H1 (cell line): ENCODE results near the gene FGFBP3. TPM values are rescaled to one million over a fixed set of nuclear protein-coding genes. Genes with fewer than 3 reads are reported as not detected.

ENCODE experiments used
- CTCF ChIA-PET: fragments of 300-600 bp; sonication (Branson Sonifier 250); formaldehyde crosslinking; loops from one replicate; lab custom pipeline; 2021; ENCODE audit not compliant: partially characterized antibody; lab: Charles Lee
- POLR2A ChIA-PET: fragments of 300-600 bp; sonication (Branson Sonifier 250); formaldehyde crosslinking; loops from one replicate; lab custom pipeline; 2021; ENCODE audit warnings: inconsistent platforms; ENCODE audit not compliant: partially characterized antibody; lab: Charles Lee
- DNase-seq, 2 experiments: peaks; one replicate each; pipeline versions ENCODE4 v3.0.0 to v3.0.0-alpha.2; 2010 to 2022; ENCODE audit warnings: low spot score in 2 of 2, low read depth in 1 of 2, mixed read lengths in 1 of 2
- FAIRE-seq: peaks from 2 replicates; lab custom pipeline; 2011; peaks lifted over from hg19 to GRCh38; lab: Jason Lieb, UNC
- H2AFZ ChIP-seq: 2 replicates; pipeline ENCODE4 v1.8.1; 2012; ENCODE audit warnings: low read length, inconsistent platforms
- H2AK5ac ChIP-seq: 2 replicates; pipeline ENCODE4 v1.6.1; 2013; ENCODE audit warnings: low read depth, low read length
- H2BK120ac ChIP-seq: replicated peaks from 2 replicates; pipeline ENCODE3; 2013; ENCODE audit warnings: low read depth, low read length, inconsistent platforms
- H2BK12ac ChIP-seq: 2 replicates; pipeline ENCODE4 v1.6.1; 2013; ENCODE audit warnings: low read depth, low read length
- H2BK15ac ChIP-seq: 2 replicates; pipeline ENCODE4 v1.6.1; 2013; ENCODE audit warnings: low read length
- H2BK20ac ChIP-seq: 2 replicates; pipeline ENCODE4 v1.6.1; 2013; ENCODE audit warnings: low read length
- H2BK5ac ChIP-seq: 2 replicates; pipeline ENCODE4 v1.6.1; 2013; ENCODE audit warnings: low read depth, low read length
- H3K14ac ChIP-seq: 2 replicates; pipeline ENCODE4 v1.6.1; 2013; ENCODE audit warnings: inconsistent platforms; ENCODE audit not compliant: insufficient read length
- H3K18ac ChIP-seq: 2 replicates; pipeline ENCODE4 v1.6.1; 2013; ENCODE audit warnings: low read length; ENCODE audit errors: extremely low read depth
- H3K23ac ChIP-seq: 2 replicates; pipeline ENCODE4 v1.6.1; 2013; ENCODE audit warnings: inconsistent platforms; ENCODE audit not compliant: insufficient read length
- H3K23me2 ChIP-seq: 2 replicates; pipeline ENCODE4 v1.6.1; 2013; ENCODE audit warnings: low read depth, low read length
- H3K27ac ChIP-seq: 2 replicates; pipeline ENCODE4 v1.6.1; 2011; ENCODE audit warnings: low read depth, low read length, inconsistent platforms
- H3K27me3 ChIP-seq, 4 experiments: replicated peaks in 1 of 4; 1 replicate in 1 of 4; 2 replicates in 3 of 4; pipeline versions ENCODE4 v1.6.1 to v1.8.1; 2011 to 2013; ENCODE audit warnings: low read length in 3 of 4, mild to moderate bottlenecking in 3 of 4, inconsistent platforms in 2 of 4, mixed read lengths in 2 of 4, moderate library complexity in 1 of 4; ENCODE audit not compliant: control insufficient read depth in 3 of 4, insufficient read depth in 3 of 4; ENCODE audit errors: extremely low read depth in 1 of 4
- H3K36me3 ChIP-seq, 4 experiments: 2 replicates each; pipeline versions ENCODE4 v1.6.1 to v1.8.1; 2011 to 2013; ENCODE audit warnings: mild to moderate bottlenecking in 4 of 4, low read length in 3 of 4, moderate library complexity in 2 of 4, control low read depth in 1 of 4, inconsistent platforms in 1 of 4; ENCODE audit not compliant: insufficient read depth in 4 of 4, control insufficient read depth in 2 of 4
- H3K4ac ChIP-seq: replicated peaks from 2 replicates; pipeline ENCODE3; 2013; ENCODE audit warnings: low read length, low read depth, mixed read lengths, inconsistent platforms; ENCODE audit not compliant: insufficient read length
- H3K4me1 ChIP-seq, 4 experiments: replicated peaks in 1 of 4; 1 replicate in 1 of 4; 2 replicates in 3 of 4; pipeline versions ENCODE4 v1.6.1 to v1.8.1; 2011 to 2013; ENCODE audit warnings: low read length in 3 of 4, inconsistent platforms in 2 of 4, mixed read lengths in 1 of 4; ENCODE audit not compliant: insufficient read depth in 4 of 4, control insufficient read depth in 3 of 4
- H3K4me2 ChIP-seq, 2 experiments: 2 replicates each; pipeline versions ENCODE4 v1.6.1 to v1.8.1; 2011 to 2013; ENCODE audit warnings: low read depth in 2 of 2, low read length in 2 of 2, control low read depth in 1 of 2, inconsistent platforms in 1 of 2, mild to moderate bottlenecking in 1 of 2; ENCODE audit not compliant: insufficient read depth in 1 of 2
- H3K4me3 ChIP-seq, 4 experiments: fragments of 200-600, 300-600 bp in 1 of 4; sonication (generic), shearing (Covaris generic), sonication (Bioruptor Twin) in 1 of 4; 2 replicates each; pipeline versions ENCODE4 v1.5.1 to v1.8.1; 2011 to 2016; ENCODE audit warnings: low read length in 4 of 4, low read depth in 3 of 4, control low read depth in 2 of 4, inconsistent platforms in 2 of 4, mild to moderate bottlenecking in 2 of 4, mixed read lengths in 1 of 4, moderate library complexity in 1 of 4; ENCODE audit not compliant: insufficient read depth in 2 of 4; ENCODE audit errors: extremely low read depth in 1 of 4
- H3K56ac ChIP-seq: replicated peaks from 2 replicates; pipeline ENCODE3; 2013; ENCODE audit warnings: low read depth, mild to moderate bottlenecking, mixed read lengths, low read length, inconsistent platforms; ENCODE audit not compliant: insufficient read length
- H3K79me1 ChIP-seq: 2 replicates; pipeline ENCODE4 v1.6.1; 2013; ENCODE audit warnings: low read depth, low read length, control low read depth
- H3K79me2 ChIP-seq, 2 experiments: 2 replicates each; pipeline versions ENCODE4 v1.6.1 to v1.8.1; 2012 to 2013; ENCODE audit warnings: low read length in 2 of 2, mild to moderate bottlenecking in 2 of 2, inconsistent platforms in 1 of 2; ENCODE audit not compliant: insufficient read depth in 2 of 2, control insufficient read depth in 1 of 2
- H3K9ac ChIP-seq, 4 experiments: replicated peaks in 1 of 4; 1 replicate in 1 of 4; 2 replicates in 3 of 4; pipeline versions ENCODE4 v1.6.1 to v1.8.1; 2011 to 2013; ENCODE audit warnings: low read depth in 3 of 4, low read length in 3 of 4, control low read depth in 2 of 4, mild to moderate bottlenecking in 2 of 4, moderate library complexity in 2 of 4, inconsistent platforms in 1 of 4; ENCODE audit errors: extremely low read depth in 1 of 4
- H3K9me3 ChIP-seq, 2 experiments: 2 replicates each; pipeline versions ENCODE4 v1.6.1 to v1.8.1; 2012 to 2013; ENCODE audit warnings: mild to moderate bottlenecking in 2 of 2, moderate library complexity in 2 of 2, control low read depth in 1 of 2, inconsistent platforms in 1 of 2, low read depth in 1 of 2, low read length in 1 of 2, mixed read lengths in 1 of 2; ENCODE audit not compliant: insufficient read depth in 2 of 2
- H4K20me1 ChIP-seq, 2 experiments: replicated peaks in 1 of 2; 2 replicates each; pipeline versions ENCODE3 to v1.8.1; 2011 to 2013; ENCODE audit warnings: inconsistent platforms in 2 of 2, low read length in 2 of 2, mild to moderate bottlenecking in 1 of 2; ENCODE audit not compliant: insufficient read depth in 2 of 2, control insufficient read depth in 1 of 2
- H4K5ac ChIP-seq: 2 replicates; pipeline ENCODE4 v1.6.1; 2013; ENCODE audit warnings: low read length, low read depth, mixed read lengths, inconsistent platforms; ENCODE audit not compliant: insufficient read length
- H4K8ac ChIP-seq: 2 replicates; pipeline ENCODE4 v1.8.0; 2013; ENCODE audit warnings: mild to moderate bottlenecking, moderate library complexity, low read length, inconsistent platforms; ENCODE audit not compliant: insufficient read depth; ENCODE audit errors: extremely low read depth
- H4K91ac ChIP-seq: replicated peaks from 2 replicates; pipeline ENCODE3; 2013; ENCODE audit warnings: low read length, mixed read lengths, inconsistent platforms; ENCODE audit not compliant: insufficient read length
- CEBPB ChIP-seq: IDR thresholded peaks from 2 replicates; pipeline ENCODE4 v1.6.1; 2012; ENCODE audit warnings: low read depth, low read length
- SUZ12 ChIP-seq: fragments of 200-600 bp; sonication (generic); IDR thresholded peaks from 2 replicates; pipeline ENCODE4 v1.6.1; 2012; ENCODE audit warnings: mild to moderate bottlenecking, inconsistent platforms, low read length, moderate library complexity, mixed read lengths
- WGBS, 2 experiments: shearing (Covaris generic) in 1 of 2; methylation state at CpG; one replicate each; pipeline versions ENCODE4 v1.1.6 to v1.1.7; 2013 to 2015; ENCODE audit warnings: low lambda C conversion rate in 2 of 2, mixed read lengths in 2 of 2, inconsistent platforms in 1 of 2, low coverage in 1 of 2, missing lambda C conversion rate in 1 of 2; ENCODE audit not compliant: insufficient replicate concordance in 2 of 2, insufficient coverage in 1 of 2, insufficient read length in 1 of 2; ENCODE audit errors: extremely low coverage in 1 of 2, missing lambda C conversion rate in 1 of 2; 5-methylcytosine and 5-hydroxymethylcytosine counted together
- polyA plus RNA-seq, 7 experiments: library from polyadenylated mRNA; depleted of rRNA in 3 of 7; stranded (reverse) in 5 of 7; unstranded in 2 of 7; fragments of >200 nt in 5 of 7; fragments of 200-250 nt in 2 of 7; gene quantifications; 1 replicate in 5 of 7; 2 replicates in 1 of 7; 4 replicates in 1 of 7; pipeline versions ENCODE4 v1.2.1 to v1.2.3, GENCODE V29; 2011 to 2013; ENCODE audit warnings: missing spikeins in 2 of 7, mixed read lengths in 2 of 7
- total RNA-seq: library from RNA; stranded (reverse); fragmentation: NEBNext Ultra II Directional; extraction: Animal tissue kit (Norgen Biotek cat#: 25700); gene quantifications from 2 replicates; pipeline ENCODE4 v1.2.1, GENCODE V29; 2021

The FGFBP3 gene
- total and polyA plus RNA-seq, 2 of the 8 experiments (the other 6 are each of a cell fraction or from before 2014, with no cell fraction given) = 54.6 to 115 TPM

- Histone ChIP-seq H3K4me3 (no peak overlapping the region), H4K91ac (no peak overlapping the region), H3K27ac (no peak overlapping the region), H4K20me1 (peaks cover 0 to 1% of the 10 kb centered on the region in 2 experiments), H2BK120ac (no peak overlapping the region), H4K5ac (no peak overlapping the region), H3K56ac (no peak overlapping the region), H3K18ac (no peak overlapping the region), H3K4ac (no peak overlapping the region), H3K27me3 (no peaks in the 10 kb centered on the region), H4K8ac (no peak overlapping the region), H2BK15ac (no peak overlapping the region), H3K4me1 (peaks cover 0 to 3% (median 0%) of the 10 kb centered on the region in 4 experiments; a peak in 2 of 7 replicates), H2BK12ac (no peak overlapping the region), H2AFZ (no peak overlapping the region), H3K4me2 (no peak overlapping the region), H2BK5ac (0 out of 2 replicates have a peak overlapping the region, but pooled peaks have one; percentile 11), H3K79me2 (peaks cover 0 to 3% of the 10 kb centered on the region in 2 experiments; a peak in 1 of 4 replicates), H3K23ac (no peak overlapping the region), H3K79me1 (no peaks in the 10 kb centered on the region), H3K9ac (no peak overlapping the region), H2AK5ac (no peak overlapping the region), H3K14ac (no peak overlapping the region), H3K9me3 (no peaks in the 10 kb centered on the region), H2BK20ac (no peak overlapping the region), H3K36me3 (peaks cover 4 to 59% (median 29%) of the 10 kb centered on the region in 4 experiments; a peak in 7 of 8 replicates), H3K23me2 (no peaks in the 10 kb centered on the region)
- CTCF ChIA-PET = no interaction called here
- FAIRE-seq (no peak), DNase-seq (no peak)
- POLR2A ChIA-PET = no interaction called here
- 82% methylated on average over 2 of the region's 2 CpGs; no CpG with 5 or more reads in 1 of the 2 experiments for WGBS, 2 experiments
- TF ChIP-seq CEBPB (0 out of 2 replicates have a peak, but pooled peaks have one; percentile 4), SUZ12 (no peak)
These were observed 44.4 kb upstream of the FGFBP3 start for GRCh38 chr10:91953600-91954160.
